ENCODE results near the gene BICRAL.

GRCh38 chr6:42851599-42851998 is 69.7 kb downstream of the BICRAL start:
- TF ChIP-seq EZH2phosphoT487 (IDR thresholded peaks at IDR 0.05; ENCODE audit: insufficient read depth, low read depth) (no peak), EZH2 (IDR thresholded peaks at IDR 0.05; ENCODE audit: insufficient read depth, poor library complexity, severe bottlenecking) (no peak)
